ENCODE results near the gene TRIM25.

TRIM25 gene

GRCh38 chr17:56926270-56926669, 12.4 kb upstream of the TRIM25 start:
- no peak for DNase-seq (ENCODE audit: low read depth)

- no peak for DNase-seq (ENCODE audit: low read depth)
These were observed 11.2 kb upstream of the TRIM25 start for GRCh38 chr17:56925088-56925487.

DNA sequence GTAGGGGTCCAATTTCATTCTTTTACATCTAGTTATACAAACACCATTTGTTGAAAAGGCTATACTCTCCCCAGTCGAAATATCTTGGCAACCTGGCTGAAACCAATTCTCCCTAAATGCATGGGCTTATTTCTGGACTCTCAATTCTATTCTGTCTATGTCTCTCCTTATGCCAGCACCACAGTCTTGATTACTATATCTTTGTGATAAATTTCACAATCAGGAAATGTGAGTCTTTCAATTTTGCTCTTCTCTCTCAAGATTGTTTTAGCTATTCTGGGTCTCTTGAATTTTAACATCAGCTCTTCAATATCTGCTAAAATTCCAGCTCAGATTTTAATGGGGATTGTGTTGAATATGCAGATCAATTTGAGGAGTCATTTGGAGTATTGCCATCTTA, 5.9 kb upstream of the TRIM25 start:
- DNase-seq (ENCODE audit: low read depth): no peak

DNA sequence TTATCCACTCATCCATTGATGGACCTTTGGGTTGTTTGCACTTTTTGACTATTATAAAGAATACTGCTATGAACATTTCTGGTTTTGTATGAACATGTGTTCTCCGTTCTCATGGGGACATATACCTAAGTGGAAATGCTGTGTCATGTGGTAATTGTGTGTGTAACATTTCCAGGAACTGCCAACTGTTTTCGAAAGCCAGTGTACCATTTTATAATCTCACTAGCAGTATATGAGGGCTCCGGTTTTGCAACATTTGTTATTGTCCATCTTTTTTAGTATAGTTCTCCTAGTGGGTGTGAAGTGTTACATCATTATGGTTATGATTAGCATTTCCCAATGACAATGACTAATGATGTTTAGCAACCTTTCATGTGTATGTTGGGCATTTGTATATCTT, 5.1 kb upstream of the TRIM25 start:
- no peak for DNase-seq (ENCODE audit: low read depth)

- no peak for DNase-seq (ENCODE audit: low read depth)
These were observed 3.9 kb upstream of the TRIM25 start for GRCh38 chr17:56917559-56918296.

- no peak for DNase-seq (ENCODE audit: low read depth)
These were observed 878 bp upstream of the TRIM25 start for GRCh38 chr17:56914581-56915273.

GRCh38 chr17:56913353-56913866, 439 bp downstream of the TRIM25 start:
- no peak for DNase-seq (ENCODE audit: low read depth)

GRCh38 chr17:56913000-56913311, 893 bp downstream of the TRIM25 start:
- DNase-seq (ENCODE audit: low read depth): no peak

DNA sequence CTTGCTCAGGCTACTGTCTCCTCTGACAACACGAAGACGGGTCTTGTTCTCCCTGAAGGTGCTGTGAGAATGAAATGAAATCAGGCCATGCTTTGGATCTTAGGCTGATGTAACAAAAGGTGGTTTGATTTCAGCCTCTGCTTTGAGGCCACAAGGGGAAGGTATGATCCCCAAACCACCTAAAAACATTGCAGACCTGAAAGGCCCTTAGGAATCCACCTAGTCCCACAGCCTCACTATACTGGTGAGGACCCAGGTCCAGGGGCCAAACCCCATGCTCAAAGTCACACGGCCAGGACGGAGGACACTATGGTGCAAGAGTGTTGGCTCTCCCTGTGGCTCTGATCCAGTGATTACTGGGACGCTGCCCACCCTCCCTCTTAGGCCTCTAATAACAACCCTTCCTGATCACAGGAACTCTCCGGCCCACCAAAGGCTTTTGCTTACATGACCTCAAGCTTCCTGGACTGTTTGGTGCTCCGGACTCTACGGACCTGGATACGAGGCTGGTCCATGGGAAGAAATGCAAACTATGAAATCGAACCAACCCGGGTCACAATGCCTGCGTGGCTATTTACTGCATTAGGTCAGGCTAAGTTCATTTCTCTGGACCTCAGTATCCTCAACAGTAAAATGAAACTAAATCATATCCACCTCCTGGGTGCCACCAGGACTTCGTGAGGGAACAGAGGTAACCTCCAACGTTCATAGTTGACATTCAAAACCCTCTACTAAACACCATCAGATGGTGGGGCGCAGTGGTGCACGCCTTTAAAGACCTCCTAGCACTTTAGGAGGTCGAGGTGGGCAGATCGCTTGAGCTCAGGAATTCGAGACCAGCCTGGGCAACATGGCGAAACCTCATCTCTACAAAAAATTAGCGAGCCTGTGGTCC, 1.5 kb downstream of the TRIM25 start:
- DNase-seq (ENCODE audit: low read depth): no peak

DNA sequence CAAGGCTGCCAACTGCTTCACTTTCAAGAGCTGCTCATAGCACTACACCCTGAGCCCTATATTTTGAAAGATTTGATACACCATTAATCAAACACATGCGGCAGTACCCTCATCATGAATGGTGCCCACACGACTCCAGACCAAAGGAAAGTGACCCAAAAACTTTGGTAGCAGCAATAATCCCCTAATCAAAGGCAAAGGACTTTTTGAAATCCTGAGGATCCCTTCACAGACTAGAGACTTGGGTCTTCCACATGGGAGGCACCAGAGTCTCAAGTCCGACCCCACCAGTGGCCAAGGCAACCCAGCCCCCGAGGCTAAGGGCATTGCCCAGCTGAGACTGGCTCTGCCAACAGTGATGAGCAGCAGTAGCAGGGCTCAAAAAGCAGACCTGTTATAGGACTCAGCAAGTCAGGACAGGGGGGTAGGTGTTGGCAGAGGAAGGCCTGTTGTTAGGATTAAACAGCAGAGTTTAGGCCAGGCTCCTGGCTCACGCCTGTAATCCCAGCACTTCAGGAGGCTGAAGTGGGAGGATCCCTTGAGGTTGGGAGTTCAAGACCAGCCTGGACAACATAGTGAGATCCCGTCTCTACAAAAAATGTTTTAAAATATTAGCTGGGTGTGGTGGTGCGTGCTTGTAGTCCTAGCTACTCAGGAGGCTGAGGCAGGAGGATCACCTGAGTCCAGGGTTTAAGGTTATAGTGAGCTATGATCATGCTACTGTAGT, 3.2 kb downstream of the TRIM25 start:
- DNase-seq (ENCODE audit: low read depth): no peak

DNA sequence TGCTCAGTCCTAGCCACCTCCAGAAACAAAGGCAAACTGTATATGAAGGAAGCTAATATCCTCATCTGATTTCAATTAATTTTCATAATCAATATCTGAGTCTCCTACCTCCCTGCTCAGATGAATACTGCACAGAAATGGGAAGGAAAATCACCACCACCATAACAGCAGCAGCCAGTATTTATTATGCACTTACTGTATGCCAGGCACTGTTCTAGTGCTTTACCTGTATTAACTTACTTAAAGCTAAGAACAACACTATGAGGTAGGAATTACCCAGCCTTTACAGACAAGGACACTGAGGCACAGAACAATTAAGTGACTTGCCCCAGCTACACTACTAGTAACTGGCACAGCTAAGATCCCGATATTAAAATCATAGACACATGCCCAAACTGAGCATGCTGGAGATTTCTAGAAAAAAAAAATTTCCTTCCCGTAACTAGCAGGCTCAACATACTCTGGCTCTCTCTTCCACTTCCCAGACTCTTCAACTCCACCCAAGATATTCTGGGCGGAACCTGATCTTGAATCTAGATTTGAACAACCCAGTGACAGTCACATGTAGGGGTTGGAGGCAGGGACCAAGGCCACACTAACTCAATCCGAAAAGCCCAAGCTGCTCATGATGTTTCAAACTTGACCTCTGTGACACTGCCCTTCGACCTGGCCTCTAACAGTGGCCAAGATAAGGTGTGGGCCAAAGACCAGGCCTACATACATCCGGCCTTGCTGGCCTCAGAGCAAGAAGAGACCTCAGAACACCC, 3.9 kb downstream of the TRIM25 start:
- DNase-seq (ENCODE audit: low read depth): no peak

DNA sequence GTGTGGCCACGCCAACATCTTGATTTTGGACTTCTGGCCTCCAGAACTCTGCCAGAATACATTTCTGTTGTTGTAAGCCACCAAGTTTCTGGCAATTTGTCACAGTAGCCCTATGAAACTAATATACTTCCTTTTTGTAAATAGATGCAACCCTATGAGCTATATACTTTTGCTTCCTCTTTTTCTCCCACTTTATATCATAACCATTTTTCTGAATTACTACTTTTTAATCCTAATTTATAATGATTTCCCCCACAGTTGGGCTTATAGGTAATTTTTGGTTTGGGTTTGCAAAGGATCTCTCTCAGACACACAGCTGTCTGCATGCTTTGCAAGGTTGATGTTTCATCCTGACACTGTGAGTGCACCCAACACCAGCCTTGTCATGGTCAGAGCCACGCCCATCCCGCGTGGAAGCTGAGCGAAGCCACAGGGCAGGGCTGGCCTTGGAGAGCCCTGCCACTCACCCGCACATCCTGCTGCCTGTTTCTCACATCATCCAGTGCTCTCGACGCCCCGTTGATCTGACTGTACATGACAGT, 5.8 kb downstream of the TRIM25 start:
- DNase-seq (ENCODE audit: low read depth): no peak

- DNase-seq (ENCODE audit: low read depth): no peak
These were observed 10.3 kb downstream of the TRIM25 start for GRCh38 chr17:56903560-56903959.

DNA sequence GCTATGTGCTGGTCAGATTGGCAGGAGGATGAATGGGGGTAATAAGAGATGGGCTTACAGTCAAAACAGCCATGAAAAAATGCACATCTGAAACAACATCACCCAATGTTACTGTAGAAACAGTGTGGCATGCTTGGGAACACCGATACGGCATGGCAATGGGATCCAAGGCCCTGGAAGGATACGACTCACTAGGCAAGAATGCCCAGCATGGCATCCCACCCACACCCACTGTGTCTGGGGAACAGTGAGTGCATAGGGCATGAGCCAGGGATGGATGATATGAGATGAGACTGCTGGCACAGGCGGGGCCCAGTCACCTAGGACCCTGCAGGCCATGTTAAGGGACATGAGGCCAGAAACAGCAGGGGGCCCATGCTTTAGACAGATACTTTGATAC, 11.5 kb downstream of the TRIM25 start:
- DNase-seq (ENCODE audit: low read depth): peak; percentile 54

DNA sequence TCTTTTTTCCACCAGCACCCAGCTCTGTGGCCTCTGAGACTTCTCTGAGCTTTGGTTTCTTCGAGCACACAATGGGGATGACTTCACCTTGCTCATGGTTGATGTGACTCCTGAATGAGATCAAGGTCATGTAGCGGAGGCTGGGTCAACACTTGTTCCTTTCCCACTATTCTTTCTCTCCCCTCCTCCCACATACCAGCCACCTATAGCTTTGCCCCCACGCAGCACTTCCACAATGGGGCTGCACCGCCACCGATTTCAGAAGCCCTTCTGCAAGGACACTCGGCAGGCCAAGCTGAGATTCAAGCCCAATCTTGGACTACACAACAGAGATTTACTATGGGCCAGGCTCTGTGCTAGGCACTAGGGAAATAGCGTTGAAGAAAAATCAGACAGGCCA, 14.4 kb downstream of the TRIM25 start:
- no peak for DNase-seq (ENCODE audit: low read depth)

DNA sequence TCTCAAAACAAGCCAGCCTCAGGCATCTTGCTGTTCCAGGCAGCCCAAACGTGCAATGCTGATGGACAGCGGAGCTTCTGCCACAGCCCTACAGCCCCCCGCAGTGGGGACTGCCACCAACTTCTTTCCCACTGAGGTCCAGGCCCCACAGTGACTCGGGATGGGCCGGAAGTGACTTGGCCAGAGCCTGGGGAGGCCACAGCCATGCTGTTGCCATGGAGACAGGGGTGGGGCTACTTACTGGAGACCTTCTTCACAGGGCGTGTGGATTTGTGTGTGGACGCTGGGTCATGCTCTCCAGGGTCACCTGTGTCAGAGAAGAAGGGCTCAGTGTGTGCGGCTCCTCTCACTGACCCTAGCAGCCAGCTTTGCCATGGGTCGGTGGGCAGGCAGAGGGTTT, 15.0 kb downstream of the TRIM25 start:
- no peak for DNase-seq (ENCODE audit: low read depth)

GRCh38 chr17:56897646-56898424, 16.0 kb downstream of the TRIM25 start:
- DNase-seq (ENCODE audit: low read depth): no peak

DNA sequence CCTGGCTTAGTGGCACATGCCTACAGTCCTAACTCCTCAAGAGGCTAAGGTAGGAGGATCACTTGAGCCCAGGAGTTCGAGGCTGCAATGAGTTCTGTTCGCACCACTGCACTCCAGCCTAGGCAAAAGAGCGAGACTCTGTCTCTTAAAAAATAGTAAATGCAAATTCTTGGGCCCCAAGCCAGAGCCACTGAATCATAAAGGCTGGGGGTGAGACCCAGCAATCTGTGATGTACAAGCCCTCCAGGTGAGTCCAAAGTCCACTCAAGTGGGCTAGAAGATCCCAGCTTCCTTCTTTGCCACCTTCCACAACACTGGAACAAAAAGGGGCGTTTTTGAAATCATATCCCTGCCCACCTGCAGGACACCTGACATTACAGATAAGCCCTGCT, 16.9 kb downstream of the TRIM25 start:
- no peak for DNase-seq (ENCODE audit: low read depth)

- DNase-seq (ENCODE audit: low read depth): no peak
These were observed 17.5 kb downstream of the TRIM25 start for GRCh38 chr17:56896217-56896967.
